Stimulated activated CD4-positive, alpha-beta T cell treated with anti-CD3 and anti-CD28 coated beads, Interleukin-15, amount 100 ng/mL, for 1 hour (primary cell): Measurements from ENCODE around the gene CA11.
A peak's percentile ranks its signal among the peaks of the same experiment; 100 is the strongest.
"Not testable (repeated sequence)": the region's sequence is repeated elsewhere in the genome, so short reads cannot be mapped to it uniquely, and the experiment has no call there.

Experiments used
- DNase-seq, 2 donors: peaks; one replicate each; pipeline ENCODE4 v3.0.0-alpha.2; 2020; ENCODE audit warnings: low read depth in 1 of 2, low spot score in 1 of 2

CA11 gene

DNA sequence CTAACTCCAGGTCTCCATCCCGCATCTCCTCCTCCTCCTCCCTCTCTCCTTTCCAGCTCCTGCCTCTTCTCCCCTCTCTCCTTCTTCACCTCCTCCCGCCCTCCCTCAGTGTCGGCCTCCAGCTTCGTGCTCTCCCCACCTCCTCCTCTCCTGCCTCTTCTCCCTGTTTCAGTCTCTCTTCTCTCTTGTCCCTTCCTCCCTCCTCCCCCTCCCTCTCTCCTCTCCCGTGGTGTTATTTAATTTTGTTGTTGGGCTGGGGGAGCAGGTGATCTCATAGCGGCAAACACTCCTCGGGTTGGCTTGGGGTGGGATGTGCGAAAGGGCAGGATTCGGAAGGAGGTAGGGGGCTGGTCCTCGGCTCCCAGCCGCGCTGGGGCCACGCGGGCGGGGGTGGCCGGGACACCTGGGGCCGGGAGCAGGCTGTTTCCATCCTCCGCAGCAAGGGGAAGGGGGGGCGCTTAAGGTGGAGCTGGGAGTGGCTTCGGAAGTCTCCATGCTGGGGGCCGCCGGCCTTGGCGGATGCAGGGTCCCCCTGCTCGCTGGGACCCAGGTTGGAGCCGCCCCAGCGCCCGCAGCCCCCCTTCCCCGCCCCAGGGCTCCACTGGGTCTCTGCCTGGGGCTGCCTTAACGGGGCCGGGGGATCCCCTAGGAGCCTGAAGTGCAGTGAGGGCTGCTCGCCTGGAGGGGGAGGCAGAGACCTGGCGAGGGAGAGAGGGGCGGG is at the start of gene CA11:
Gene CA11 (minus strand): TSS at position 187 of the 721 bp plus-strand sequence. CDS start 555 bp downstream, outside the sequence.
- peak; percentile 77 to 83 for DNase-seq

GRCh38 chr19:48693629-48694028 is 47.6 kb upstream of the CA11 start:
- DNase-seq: not testable (repeated sequence)

DNA sequence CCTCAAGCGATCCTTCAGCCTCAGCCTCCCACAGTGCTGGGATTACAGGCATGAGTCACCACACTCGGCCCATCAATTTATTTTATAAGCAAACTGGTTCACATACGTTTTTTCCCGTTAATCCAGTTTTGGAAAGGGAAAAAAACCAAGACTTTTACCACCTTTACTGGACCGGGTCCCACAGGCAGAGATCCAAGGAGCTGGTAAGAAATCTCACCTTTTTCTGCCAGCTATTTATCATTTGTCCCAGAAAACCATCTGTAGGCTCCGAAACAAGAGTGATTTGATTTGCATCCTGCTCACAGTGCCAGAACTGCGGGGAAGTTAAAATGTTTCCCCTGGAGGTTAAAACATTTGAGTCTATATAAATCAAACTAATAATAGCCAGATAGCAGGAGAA is 43.5 kb upstream of the CA11 start:
- DNase-seq: no peak

GRCh38 chr19:48687776-48688175 is 41.8 kb upstream of the CA11 start:
- no peak for DNase-seq

GRCh38 chr19:48686637-48687036 is 40.6 kb upstream of the CA11 start:
- DNase-seq: not testable (repeated sequence)

- DNase-seq: no peak
These were observed 40.1 kb upstream of the CA11 start for GRCh38 chr19:48686088-48686487.

GRCh38 chr19:48685583-48685982 is 39.6 kb upstream of the CA11 start:
- DNase-seq: no peak

- DNase-seq: no peak
These were observed 37.4 kb upstream of the CA11 start for GRCh38 chr19:48683349-48683748.

GRCh38 chr19:48681127-48681470 is 35.1 kb upstream of the CA11 start:
- DNase-seq: no peak

GRCh38 chr19:48680436-48681126 is 34.6 kb upstream of the CA11 start:
- DNase-seq: no peak

- not testable (repeated sequence) for DNase-seq
These were observed 34.0 kb upstream of the CA11 start for GRCh38 chr19:48680006-48680405.

GRCh38 chr19:48678201-48678600 is 32.2 kb upstream of the CA11 start:
- DNase-seq: no peak

GRCh38 chr19:48676887-48677286 is 30.9 kb upstream of the CA11 start:
- DNase-seq: no peak

DNA sequence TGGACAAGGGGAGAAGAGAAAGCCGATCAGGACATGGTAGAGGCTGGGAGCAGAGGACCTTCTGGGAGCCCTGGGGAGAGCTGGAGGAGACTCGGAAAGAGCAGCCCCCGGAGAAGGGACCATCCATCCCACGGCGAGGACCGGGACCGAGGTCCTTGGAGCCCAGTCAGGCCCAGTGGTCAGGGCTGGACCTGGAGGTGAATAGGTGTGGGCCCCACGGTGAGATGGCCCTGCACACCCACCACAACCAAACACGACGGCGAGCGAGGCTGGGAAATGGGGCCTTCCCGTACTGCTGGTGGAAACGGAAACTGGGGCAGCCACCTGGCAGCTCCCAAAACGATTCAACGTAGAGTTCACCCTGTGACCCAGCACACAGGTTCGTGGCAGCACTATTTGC is 30.5 kb upstream of the CA11 start:
- no peak for DNase-seq

GRCh38 chr19:48674921-48675824 is 29.2 kb upstream of the CA11 start:
- peak; percentile 38 to 48 for DNase-seq

DNA sequence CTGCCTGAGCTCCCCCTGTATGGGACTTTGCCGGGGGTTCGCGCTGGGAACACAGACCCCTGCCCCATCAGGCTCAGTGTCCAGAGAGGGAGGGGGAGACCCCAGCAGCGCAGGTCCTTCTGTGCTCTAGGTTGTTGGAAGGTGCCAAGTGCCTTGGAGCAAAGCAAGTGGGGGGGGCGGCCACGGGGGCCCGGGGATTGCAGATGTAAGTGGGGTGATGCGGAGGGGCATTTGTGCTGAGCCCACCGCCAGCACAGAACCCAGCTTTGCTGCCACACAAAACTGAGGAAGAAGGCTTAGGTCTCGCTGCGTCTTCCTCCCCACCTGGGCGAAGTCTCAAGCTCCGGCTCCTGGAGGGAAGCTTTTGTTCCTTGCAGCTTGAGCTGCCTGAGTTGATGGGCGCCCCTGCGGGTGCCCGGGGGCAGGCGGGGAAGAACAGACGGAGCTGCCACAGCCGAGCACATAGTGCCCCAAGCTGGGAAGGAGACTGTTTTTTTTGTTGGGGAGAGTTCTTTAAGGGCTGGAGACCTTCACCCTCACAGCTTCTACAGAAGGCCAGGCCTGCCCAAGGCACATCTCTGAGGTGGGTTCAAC is 28.3 kb upstream of the CA11 start:
- no peak for DNase-seq

GRCh38 chr19:48673436-48674100 is 27.6 kb upstream of the CA11 start:
- DNase-seq: no peak

- DNase-seq: no peak
These were observed 27.0 kb upstream of the CA11 start, which contains the start of gene NTN5 for GRCh38 chr19:48672994-48673393. Gene NTN5 (minus strand): TSS chr19:48673017. CDS start chr19:48670986, 2,031 bp downstream.

DNA sequence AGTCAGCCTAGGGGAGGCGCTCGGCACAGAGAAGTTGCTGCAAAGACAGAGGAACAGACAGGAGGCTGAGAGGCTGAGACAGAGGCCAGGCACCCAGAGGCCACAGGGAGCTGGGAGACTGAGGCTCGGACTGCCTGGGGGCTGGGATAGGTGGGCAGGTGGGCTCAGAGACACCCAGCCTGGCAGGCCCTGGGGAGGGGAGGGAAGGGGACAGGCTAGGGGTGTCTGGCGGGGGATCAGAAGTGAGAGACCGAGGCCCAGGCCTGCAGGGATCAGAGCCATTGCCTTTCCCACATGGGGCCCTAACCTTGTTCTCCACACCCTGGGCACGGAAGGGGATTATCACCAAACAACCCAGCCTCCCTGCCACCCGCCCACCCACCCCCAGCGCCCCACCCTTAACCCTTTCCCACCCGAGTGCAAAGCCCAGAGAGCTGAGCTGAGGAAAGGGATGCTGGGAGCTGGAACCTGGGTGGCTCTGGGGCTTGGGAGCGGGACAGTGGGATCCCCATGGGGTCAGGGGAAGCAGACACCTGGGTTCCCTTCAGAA is 25.5 kb upstream of the CA11 start:
- DNase-seq: no peak

- DNase-seq: no peak
These were observed 24.9 kb upstream of the CA11 start for GRCh38 chr19:48670699-48671445.
